Stimulated activated CD4-positive, alpha-beta T cell treated with anti-CD3 and anti-CD28 coated beads, TNF-alpha, amount 100 ng/mL, for 1 hour (primary cell): ENCODE measurements around the gene FAM90A26.
"Not testable (repeated sequence)": the region's sequence is repeated elsewhere in the genome, so short reads cannot be mapped to it uniquely, and the experiment has no call there.

Experiments used
- DNase-seq, 3 donors: peaks; one replicate each; pipeline ENCODE4 v3.0.0-alpha.2; 2020; ENCODE audit warnings: low read depth in 3 of 3, low spot score in 1 of 3

Gene FAM90A26

GRCh38 chr4:9158392-9158791, 11.8 kb upstream of the FAM90A26 start:
- DNase-seq = not testable (repeated sequence)

DNA sequence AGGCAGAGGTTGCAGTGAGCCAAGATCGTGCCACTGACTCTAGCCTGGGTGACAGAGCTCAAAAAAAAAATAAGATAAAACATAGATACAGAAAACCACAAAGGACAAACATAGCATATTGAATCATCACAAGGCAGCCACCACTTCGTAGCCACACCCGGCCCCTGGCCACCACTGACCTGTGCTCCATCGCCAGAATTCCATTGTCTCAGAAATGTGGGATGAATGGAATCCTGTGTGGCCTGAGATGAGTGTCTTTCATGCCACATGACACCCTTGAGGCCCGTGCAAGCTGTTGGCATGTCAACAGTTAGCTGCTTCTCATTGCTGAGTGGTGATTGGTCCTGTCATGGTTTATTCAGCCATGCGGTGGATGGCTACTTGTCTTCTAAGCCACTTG, 10.2 kb upstream of the FAM90A26 start:
- DNase-seq = not testable (repeated sequence)

DNA sequence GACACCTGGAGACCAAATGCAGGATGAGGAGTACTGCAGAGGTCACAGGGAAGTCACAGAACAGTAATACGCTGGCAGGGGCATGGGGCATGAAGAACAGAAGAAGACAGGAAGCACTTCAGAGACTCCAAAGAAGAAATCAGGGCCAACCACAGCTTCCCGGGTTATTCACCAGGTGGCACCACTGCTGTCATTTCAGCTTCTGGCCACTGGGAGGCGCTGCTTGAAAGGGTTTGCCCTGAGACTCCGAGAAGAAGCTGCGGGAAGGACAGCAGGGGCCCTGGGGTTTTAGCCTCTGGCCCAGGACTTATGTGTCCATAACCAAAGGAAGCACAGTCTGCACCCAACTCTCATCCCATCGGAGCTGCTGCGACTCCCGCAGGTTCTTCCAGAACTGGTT, 4.2 kb upstream of the FAM90A26 start:
- DNase-seq = not testable (repeated sequence)

- not testable (repeated sequence) for DNase-seq
Observed at GRCh38 chr4:9210357-9210756, 40.1 kb downstream of the FAM90A26 start, which contains the start of gene USP17L10. USP17L10 (plus strand) TSS chr4:9210657; CDS start chr4:9210657, 0 bp downstream.

DNA sequence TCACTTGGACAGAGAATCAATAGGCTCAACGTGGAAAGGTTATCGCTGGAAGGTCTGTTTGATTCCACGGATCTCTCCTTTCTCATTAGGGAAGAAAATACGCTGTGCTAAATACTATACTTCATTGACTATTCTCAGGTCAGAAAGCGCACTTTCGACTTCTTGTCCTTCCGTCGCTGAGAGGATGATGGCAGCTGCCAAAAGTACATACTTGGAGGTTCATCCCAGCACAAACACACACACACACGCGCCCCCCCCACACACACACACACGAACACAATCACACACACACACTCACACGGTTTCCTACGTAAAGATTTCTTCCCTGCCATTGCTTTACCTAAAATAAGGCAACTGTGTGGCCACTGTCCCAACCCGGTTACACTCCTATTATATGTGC, 44.5 kb downstream of the FAM90A26 start:
- DNase-seq = not testable (repeated sequence)

DNA sequence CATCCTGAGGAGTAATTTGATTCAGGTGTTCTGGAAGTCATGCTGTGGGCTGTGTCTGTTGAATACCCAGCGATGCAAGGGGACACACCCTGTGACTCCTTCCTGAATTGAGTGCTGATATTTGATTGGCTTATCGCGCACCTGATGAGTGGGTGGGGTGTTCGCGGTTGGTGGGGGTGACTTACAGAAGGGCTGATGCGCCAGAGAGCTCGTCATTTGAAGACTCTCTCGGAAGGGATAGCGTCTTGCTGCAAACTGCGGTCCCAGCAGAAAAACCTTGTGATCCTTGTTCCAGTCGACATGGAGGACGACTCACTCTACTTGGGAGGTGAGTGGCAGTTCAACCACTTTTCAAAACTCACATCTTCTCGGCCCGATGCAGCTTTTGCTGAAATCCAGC, 44.9 kb downstream of the FAM90A26 start, which contains the start of gene USP17L11:
Gene USP17L11, plus strand, starts transcription at position 301 of the 400 bp plus-strand sequence. Its CDS starts 0 bp downstream, at position 301.
- not testable (repeated sequence) for DNase-seq

GRCh38 chr4:9219852-9220251, 49.6 kb downstream of the FAM90A26 start, which contains the start of gene USP17L12:
USP17L12 (plus strand) TSS chr4:9220152; CDS start chr4:9220152, 0 bp downstream.
- DNase-seq = not testable (repeated sequence)

DNA sequence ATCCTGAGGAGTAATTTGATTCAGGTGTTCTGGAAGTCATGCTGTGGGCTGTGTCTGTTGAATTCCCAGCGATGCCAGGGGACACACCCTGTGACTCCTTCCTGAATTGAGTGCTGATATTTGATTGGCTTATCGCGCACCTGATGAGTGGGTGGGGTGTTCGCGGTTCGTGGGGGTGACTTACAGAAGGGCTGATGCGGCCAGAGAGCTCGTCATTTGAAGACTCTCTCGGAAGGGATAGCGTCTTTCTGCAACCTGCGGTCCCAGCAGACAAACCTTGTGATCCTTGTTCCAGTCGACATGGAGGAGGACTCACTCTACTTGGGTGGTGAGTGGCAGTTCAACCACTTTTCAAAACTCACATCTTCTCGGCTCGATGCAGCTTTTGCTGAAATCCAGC, 54.4 kb downstream of the FAM90A26 start, which contains the start of gene USP17L13:
Gene USP17L13, plus strand, starts transcription at position 301 of the 400 bp plus-strand sequence. Its CDS starts 0 bp downstream, at position 301.
- DNase-seq = not testable (repeated sequence)
